ENCODE results near the gene LOXL4. TPM values are rescaled to one million over a fixed set of nuclear protein-coding genes. Genes with fewer than 3 reads are reported as not detected.

Gene LOXL4
- polyA plus RNA-seq, 3 donors: 0.03 to 0.05 TPM; not detected in 1

GRCh38 chr10:98253499-98253898, 14.5 kb downstream of the LOXL4 start:
- Mint-ChIP-seq H3K27ac (peak overlapping the region in 1 of 7 donors; percentile 61), H3K27me3 (ENCODE audit: low read depth in 3 of 3) (peaks cover 0 to 3% (median 2%) of the 10 kb centered on the region in 3 donors), H3K36me3 (peaks cover 40 to 50% of the 10 kb centered on the region in 2 donors), H3K4me1 (peaks cover 2% of the 10 kb centered on the region), H3K9me3 (no peaks in the 10 kb centered on the region), H3K4me3 (no peak overlapping the region)
- intact Hi-C loops (cut with micrococcal nuclease): no loop called here
- no peak overlapping the region for H3K27ac ChIP-seq (ENCODE audit: low read depth in 1 of 2, low read length in 2 of 2)
- no peaks in the 10 kb centered on the region for H3K9me3 ChIP-seq (replicated peaks in 1 of 2; ENCODE audit: control insufficient read depth in 1 of 2, insufficient read depth in 1 of 2, low read length in 2 of 2)
- WGBS (ENCODE audit: insufficient coverage): 95% methylated on average over 17 of the region's 17 CpGs
- no peak overlapping the region for H3K9ac ChIP-seq (ENCODE audit: insufficient read depth, low read length, poor library complexity, severe bottlenecking)
- H3K4me2 ChIP-seq (replicated peaks; ENCODE audit: extremely low read depth, low read length, poor library complexity, severe bottlenecking): no peak overlapping the region
- no peak overlapping the region for H3K4me3 ChIP-seq (replicated peaks in 1 of 3; ENCODE audit: low read depth in 2 of 3, low read length in 3 of 3)
- no peaks in the 10 kb centered on the region for H3K4me1 ChIP-seq (ENCODE audit: control insufficient read depth in 1 of 2, insufficient read depth in 2 of 2, low read length in 2 of 2)
- no peak overlapping the region for H2AFZ ChIP-seq (ENCODE audit: insufficient read depth, low read depth, low read length, poor library complexity, severe bottlenecking)
- H3K27me3 ChIP-seq (ENCODE audit: control insufficient read depth in 2 of 2, insufficient read depth in 2 of 2, low read length in 2 of 2): no peaks in the 10 kb centered on the region
- H4K20me1 ChIP-seq (ENCODE audit: insufficient read depth, low read length): no peaks in the 10 kb centered on the region
- TF ChIP-seq CTCF (IDR thresholded peaks at IDR 0.05): no peak
- H3K79me2 ChIP-seq (ENCODE audit: insufficient read depth, low read length): no peaks in the 10 kb centered on the region
- DNase-seq: no peak
- peaks cover 20 to 54% of the 10 kb centered on the region in 2 donors for H3K36me3 ChIP-seq (replicated peaks in 1 of 2; ENCODE audit: control insufficient read depth in 1 of 2, insufficient read depth in 2 of 2, low read length in 2 of 2)

- Histone ChIP-seq H3K9ac (ENCODE audit: insufficient read depth, low read length, poor library complexity, severe bottlenecking) (no peak overlapping the region), H3K27ac (ENCODE audit: low read depth in 1 of 2, low read length in 2 of 2) (no peak overlapping the region), H2AFZ (ENCODE audit: insufficient read depth, low read depth, low read length, poor library complexity, severe bottlenecking) (no peak overlapping the region), H3K79me2 (ENCODE audit: insufficient read depth, low read length) (no peaks in the 10 kb centered on the region), H3K4me1 (ENCODE audit: control insufficient read depth in 1 of 2, insufficient read depth in 2 of 2, low read length in 2 of 2) (no peaks in the 10 kb centered on the region), H3K4me2 (replicated peaks; ENCODE audit: extremely low read depth, low read length, poor library complexity, severe bottlenecking) (no peak overlapping the region), H4K20me1 (ENCODE audit: insufficient read depth, low read length) (no peaks in the 10 kb centered on the region), H3K36me3 (replicated peaks in 1 of 2; ENCODE audit: control insufficient read depth in 1 of 2, insufficient read depth in 2 of 2, low read length in 2 of 2) (peaks cover 30 to 64% of the 10 kb centered on the region in 2 donors), H3K4me3 (replicated peaks in 1 of 3; ENCODE audit: low read depth in 2 of 3, low read length in 3 of 3) (no peak overlapping the region), H3K9me3 (replicated peaks in 1 of 2; ENCODE audit: control insufficient read depth in 1 of 2, insufficient read depth in 1 of 2, low read length in 2 of 2) (no peaks in the 10 kb centered on the region), H3K27me3 (ENCODE audit: control insufficient read depth in 2 of 2, insufficient read depth in 2 of 2, low read length in 2 of 2) (no peaks in the 10 kb centered on the region)
- no peaks in the 10 kb centered on the region for H3K9me3 Mint-ChIP-seq
- H3K4me3 Mint-ChIP-seq: no peak overlapping the region
- intact Hi-C loops (cut with micrococcal nuclease): no loop called here
- H3K27me3 Mint-ChIP-seq (ENCODE audit: low read depth in 3 of 3): peaks cover 0 to 3% (median 2%) of the 10 kb centered on the region in 3 donors
- peaks cover 50 to 61% of the 10 kb centered on the region in 2 donors for H3K36me3 Mint-ChIP-seq
- no peak for TF ChIP-seq CTCF (IDR thresholded peaks at IDR 0.05)
- peak overlapping the region in 1 of 7 donors; percentile 10 for H3K27ac Mint-ChIP-seq
- peaks cover 2% of the 10 kb centered on the region for H3K4me1 Mint-ChIP-seq
- WGBS (ENCODE audit: insufficient coverage): 96% methylated on average over 4 of the region's 7 CpGs
- DNase-seq: no peak
These were observed 15.5 kb downstream of the LOXL4 start for GRCh38 chr10:98252464-98252863.
